Trophoblast cell (in vitro differentiated cells and primary cell): Measurements from ENCODE around the gene NUP205.

Source experiments
- DNase-seq, 2 donors: peaks; one replicate each; pipeline ENCODE4 v3.0.0-alpha.2; 2016
- H2AFZ ChIP-seq: 2 replicates; pipeline ENCODE4 v1.6.1; 2013; ENCODE audit warnings: low read length, moderate library complexity, mild to moderate bottlenecking; ENCODE audit not compliant: insufficient read depth, poor library complexity
- H2AK5ac ChIP-seq: 2 replicates; pipeline ENCODE4 v1.6.1; 2013; ENCODE audit warnings: mild to moderate bottlenecking, low read length
- H2BK120ac ChIP-seq: 2 replicates; pipeline ENCODE4 v1.6.1; 2013; ENCODE audit warnings: low read length, mild to moderate bottlenecking, moderate library complexity; ENCODE audit not compliant: insufficient read depth, poor library complexity
- H2BK12ac ChIP-seq: 2 replicates; pipeline ENCODE4 v1.6.1; 2013; ENCODE audit warnings: mild to moderate bottlenecking, low read length, moderate library complexity
- H2BK5ac ChIP-seq: 2 replicates; pipeline ENCODE4 v1.6.1; 2013; ENCODE audit warnings: low read length, low read depth, moderate library complexity, mild to moderate bottlenecking; ENCODE audit not compliant: poor library complexity
- H3K14ac ChIP-seq: 2 replicates; pipeline ENCODE4 v1.6.1; 2013; ENCODE audit warnings: mild to moderate bottlenecking, low read length
- H3K18ac ChIP-seq: 2 replicates; pipeline ENCODE4 v1.6.1; 2013; ENCODE audit warnings: mild to moderate bottlenecking, low read length
- H3K23ac ChIP-seq: 2 replicates; pipeline ENCODE4 v1.6.1; 2013; ENCODE audit warnings: low read length
- H3K27ac ChIP-seq: 2 replicates; pipeline ENCODE4 v1.5.1; 2013; ENCODE audit warnings: low read depth, mild to moderate bottlenecking, inconsistent platforms, low read length, moderate library complexity
- H3K27me3 ChIP-seq: 2 replicates; pipeline ENCODE4 v1.6.1; 2013; ENCODE audit warnings: inconsistent platforms, mild to moderate bottlenecking, low read length, moderate library complexity; ENCODE audit not compliant: insufficient read depth
- H3K36me3 ChIP-seq, 2 experiments: 1 replicate in 1 of 2; 2 replicates in 1 of 2; pipeline ENCODE4 v1.6.1; 2013; ENCODE audit warnings: low read length in 2 of 2, mild to moderate bottlenecking in 2 of 2, moderate library complexity in 1 of 2; ENCODE audit not compliant: insufficient read depth in 2 of 2, control insufficient read depth in 1 of 2
- H3K4ac ChIP-seq: 2 replicates; pipeline ENCODE4 v1.6.1; 2013; ENCODE audit warnings: low read depth, mild to moderate bottlenecking, low read length, moderate library complexity
- H3K4me1 ChIP-seq, 2 experiments: 1 replicate in 1 of 2; 2 replicates in 1 of 2; pipeline ENCODE4 v1.6.1; 2013; ENCODE audit warnings: low read length in 2 of 2, mild to moderate bottlenecking in 2 of 2, moderate library complexity in 1 of 2; ENCODE audit not compliant: insufficient read depth in 2 of 2, control insufficient read depth in 1 of 2
- H3K4me2 ChIP-seq: 2 replicates; pipeline ENCODE4 v1.6.1; 2013; ENCODE audit warnings: inconsistent platforms, mild to moderate bottlenecking, low read length, moderate library complexity
- H3K4me3 ChIP-seq: 2 replicates; pipeline ENCODE4 v1.5.1; 2013; ENCODE audit warnings: mild to moderate bottlenecking, low read depth, low read length, inconsistent platforms
- H3K79me1 ChIP-seq: one replicate; pipeline ENCODE4 v1.6.1; 2013; ENCODE audit warnings: low read length
- H3K79me2 ChIP-seq: 2 replicates; pipeline ENCODE4 v1.6.1; 2013; ENCODE audit warnings: low read length, mild to moderate bottlenecking; ENCODE audit not compliant: control insufficient read depth, insufficient read depth, poor library complexity
- H3K9ac ChIP-seq: 2 replicates; pipeline ENCODE4 v1.6.1; 2013; ENCODE audit warnings: mild to moderate bottlenecking, low read length
- H3K9me3 ChIP-seq: 2 replicates; pipeline ENCODE4 v1.6.1; 2013; ENCODE audit warnings: low read depth, mild to moderate bottlenecking, control low read depth, inconsistent platforms, low read length; ENCODE audit not compliant: insufficient read depth
- H4K12ac ChIP-seq: 2 replicates; pipeline ENCODE4 v1.6.1; 2013; ENCODE audit warnings: low read depth, mild to moderate bottlenecking, low read length, moderate library complexity
- H4K8ac ChIP-seq: 2 replicates; pipeline ENCODE4 v1.6.1; 2013; ENCODE audit warnings: low read depth, mild to moderate bottlenecking, low read length, moderate library complexity
- H4K91ac ChIP-seq: one replicate; pipeline ENCODE4 v1.6.1; 2013; ENCODE audit warnings: low read depth, mild to moderate bottlenecking, low read length, moderate library complexity
- WGBS: extraction: QIAGEN DNeasy Blood & Tissue Kit; methylation state at CpG from one replicate; pipeline ENCODE4 v1.1.7; 2013; ENCODE audit warnings: missing lambda C conversion rate; ENCODE audit not compliant: insufficient read length, insufficient coverage; ENCODE audit errors: extremely low coverage; 5-methylcytosine and 5-hydroxymethylcytosine counted together

The NUP205 gene

DNA sequence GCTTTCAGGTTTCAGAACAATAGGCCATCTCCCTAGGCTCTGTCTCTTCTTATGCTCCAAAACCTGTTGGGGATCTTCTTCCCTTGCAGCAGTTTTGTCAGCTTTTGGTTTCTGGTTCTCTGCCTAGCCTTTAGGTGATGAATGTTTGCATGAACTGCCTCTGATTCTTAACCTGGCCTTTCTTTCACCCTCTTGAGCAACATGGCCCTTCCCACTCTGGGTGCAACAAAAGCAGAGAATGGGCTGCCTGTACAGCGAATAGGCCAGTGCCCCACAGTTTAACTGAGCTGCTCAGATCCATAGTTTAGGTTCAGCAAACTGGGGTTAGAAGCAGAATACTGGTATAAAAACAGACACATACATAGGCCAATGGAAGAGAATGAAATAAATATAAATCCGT, 18.1 kb upstream of the NUP205 start:
- no peak for DNase-seq
- no peak overlapping the region for H2BK5ac ChIP-seq
- no peak overlapping the region for H3K4me2 ChIP-seq
- no peak overlapping the region for H3K4me3 ChIP-seq
- H3K18ac ChIP-seq = no peak overlapping the region
- no peak overlapping the region for H3K4ac ChIP-seq
- no peak overlapping the region for H2AK5ac ChIP-seq
- H3K27ac ChIP-seq = no peak overlapping the region
- no peaks in the 10 kb centered on the region for H3K27me3 ChIP-seq
- no peak overlapping the region for H4K8ac ChIP-seq
- H2BK120ac ChIP-seq = no peak overlapping the region
- no peak overlapping the region for H3K9ac ChIP-seq
- H4K12ac ChIP-seq = no peak overlapping the region
- H3K36me3 ChIP-seq = no peaks in the 10 kb centered on the region
- H3K9me3 ChIP-seq = no peaks in the 10 kb centered on the region
- H2BK12ac ChIP-seq = no peak overlapping the region
- H4K91ac ChIP-seq = no peak overlapping the region
- H3K23ac ChIP-seq = no peak overlapping the region
- no peaks in the 10 kb centered on the region for H3K4me1 ChIP-seq
- H3K79me2 ChIP-seq = no peaks in the 10 kb centered on the region
- H3K79me1 ChIP-seq = no peaks in the 10 kb centered on the region
- H3K14ac ChIP-seq = no peak overlapping the region
- WGBS = no CpG with 5 or more reads among the region's 2 CpGs
- H2AFZ ChIP-seq = no peak overlapping the region

DNA sequence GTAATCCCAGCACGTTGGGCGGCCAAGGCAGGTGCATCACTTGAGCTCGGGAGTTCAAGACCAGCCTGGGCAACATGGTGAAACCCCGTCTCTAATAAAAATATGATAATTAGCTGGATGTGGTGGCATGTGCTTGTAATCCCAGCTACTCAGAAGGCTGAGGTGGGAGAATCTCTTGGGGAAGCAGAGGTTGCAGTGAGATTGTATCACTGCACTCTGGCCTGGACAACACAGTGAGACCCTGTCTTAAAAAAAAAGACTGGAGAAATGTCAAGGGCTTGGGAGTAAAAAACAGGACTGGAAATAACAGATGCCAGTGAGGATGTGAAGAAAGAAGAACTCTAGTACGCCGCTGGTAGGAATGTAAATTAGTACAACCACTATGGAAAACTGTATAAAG, 16.7 kb upstream of the NUP205 start:
- no peak overlapping the region for H2BK120ac ChIP-seq
- no CpG with 5 or more reads among the region's 6 CpGs for WGBS

DNA sequence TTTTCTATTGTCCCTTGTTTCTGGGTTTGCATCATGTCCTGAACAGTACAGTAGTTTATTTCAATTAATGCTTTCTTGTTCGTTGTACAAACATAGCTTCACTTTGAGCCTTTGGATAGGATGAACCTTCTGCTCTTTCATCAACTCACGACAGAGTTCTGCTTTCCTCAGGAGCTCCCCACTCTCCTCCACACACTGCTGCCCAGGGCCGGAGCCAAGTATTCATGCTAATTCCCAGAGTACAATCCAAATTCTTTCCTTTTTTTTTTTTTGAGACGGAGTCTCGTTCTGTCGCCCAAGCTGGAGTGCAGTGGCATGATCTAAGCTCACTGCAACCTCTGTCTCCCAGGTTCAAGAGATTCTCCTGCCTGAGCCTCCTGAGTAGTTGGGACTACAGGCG, 7.5 kb upstream of the NUP205 start:
- DNase-seq = no peak

More for the DNA sequence above, 16.7 kb upstream of the NUP205 start:
- H3K4me1 ChIP-seq = no peaks in the 10 kb centered on the region
- no peak overlapping the region for H4K12ac ChIP-seq
- no peak overlapping the region for H3K27ac ChIP-seq
- no peaks in the 10 kb centered on the region for H3K9me3 ChIP-seq
- no peaks in the 10 kb centered on the region for H3K36me3 ChIP-seq
- no peaks in the 10 kb centered on the region for H3K27me3 ChIP-seq
- no peak overlapping the region for H2AFZ ChIP-seq
- H3K18ac ChIP-seq = no peak overlapping the region
- no peak overlapping the region for H3K23ac ChIP-seq
- H4K8ac ChIP-seq = no peak overlapping the region
- H2AK5ac ChIP-seq = no peak overlapping the region
- no peak overlapping the region for H2BK12ac ChIP-seq
- no peaks in the 10 kb centered on the region for H3K79me1 ChIP-seq
- no peak overlapping the region for H3K4me2 ChIP-seq
- DNase-seq = no peak
- no peak overlapping the region for H3K4me3 ChIP-seq
- no peak overlapping the region for H3K14ac ChIP-seq
- no peak overlapping the region for H4K91ac ChIP-seq
- H3K4ac ChIP-seq = no peak overlapping the region
- H2BK5ac ChIP-seq = no peak overlapping the region
- H3K79me2 ChIP-seq = no peaks in the 10 kb centered on the region
- H3K9ac ChIP-seq = no peak overlapping the region

DNA sequence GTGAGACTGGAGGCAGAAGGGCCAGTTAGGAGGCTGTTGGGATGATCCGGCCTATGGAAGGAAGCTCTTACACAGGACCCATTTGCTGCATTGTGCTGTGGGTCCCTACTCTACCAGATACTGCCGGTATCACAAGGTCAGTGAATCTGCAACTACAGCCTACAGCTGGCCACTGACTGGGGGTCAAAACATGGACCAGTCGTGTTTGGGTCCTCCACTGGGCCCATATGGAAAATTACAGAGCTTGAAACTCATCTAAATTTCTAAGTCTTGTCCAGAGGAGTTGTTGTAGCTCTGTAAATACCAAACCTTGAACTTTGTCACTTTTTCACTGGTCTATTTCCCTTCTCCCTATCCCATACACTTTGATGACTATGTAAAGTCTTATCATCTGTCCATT, 5.6 kb upstream of the NUP205 start:
- no CpG with 5 or more reads among the region's 3 CpGs for WGBS
- Histone ChIP-seq H2AFZ (no peak overlapping the region), H3K79me2 (no peaks in the 10 kb centered on the region), H3K79me1 (no peaks in the 10 kb centered on the region), H3K4ac (no peak overlapping the region), H4K91ac (no peak overlapping the region), H3K18ac (no peak overlapping the region), H3K4me2 (no peak overlapping the region), H3K9ac (no peak overlapping the region), H2BK120ac (no peak overlapping the region), H3K36me3 (no peaks in the 10 kb centered on the region), H2BK12ac (no peak overlapping the region), H3K14ac (no peak overlapping the region), H4K12ac (no peak overlapping the region), H3K27ac (no peak overlapping the region), H2BK5ac (no peak overlapping the region), H4K8ac (no peak overlapping the region), H3K27me3 (no peaks in the 10 kb centered on the region), H3K9me3 (no peaks in the 10 kb centered on the region), H3K4me1 (no peaks in the 10 kb centered on the region), H3K23ac (no peak overlapping the region), H2AK5ac (no peak overlapping the region), H3K4me3 (no peak overlapping the region)
- no peak for DNase-seq

More for the DNA sequence above, 7.5 kb upstream of the NUP205 start:
- H3K18ac ChIP-seq = no peak overlapping the region
- no peaks in the 10 kb centered on the region for H3K36me3 ChIP-seq
- H3K4me3 ChIP-seq = no peak overlapping the region
- H3K27ac ChIP-seq = no peak overlapping the region
- H2BK120ac ChIP-seq = no peak overlapping the region
- H3K23ac ChIP-seq = no peak overlapping the region
- H3K4me2 ChIP-seq = no peak overlapping the region
- H3K9me3 ChIP-seq = no peaks in the 10 kb centered on the region
- WGBS = no CpG with 5 or more reads among the region's 7 CpGs
- H3K14ac ChIP-seq = no peak overlapping the region
- H3K4ac ChIP-seq = no peak overlapping the region
- no peaks in the 10 kb centered on the region for H3K79me1 ChIP-seq
- H2BK5ac ChIP-seq = no peak overlapping the region
- H2AK5ac ChIP-seq = no peak overlapping the region
- H4K12ac ChIP-seq = no peak overlapping the region
- H3K27me3 ChIP-seq = no peaks in the 10 kb centered on the region
- no peak overlapping the region for H3K9ac ChIP-seq
- no peak overlapping the region for H4K91ac ChIP-seq
- no peaks in the 10 kb centered on the region for H3K4me1 ChIP-seq
- H3K79me2 ChIP-seq = no peaks in the 10 kb centered on the region
- no peak overlapping the region for H2BK12ac ChIP-seq
- no peak overlapping the region for H2AFZ ChIP-seq
- no peak overlapping the region for H4K8ac ChIP-seq
